Bronchial epithelial cell (primary cell): ENCODE measurements around the gene SMYD3. TPM values are rescaled to one million over a fixed set of nuclear protein-coding genes. Genes with fewer than 3 reads are reported as not detected.

Experiments
- DNase-seq: peaks from one replicate; pipeline ENCODE4 v3.0.0-alpha.2; 2010; ENCODE audit warnings: low read depth
- FAIRE-seq: peaks from 2 replicates; lab custom pipeline; 2011; peaks lifted over from hg19 to GRCh38; lab: Jason Lieb, UNC
- H3K27me3 ChIP-seq: 2 replicates; pipeline ENCODE4 v1.5.1; 2011; ENCODE audit warnings: low read length; ENCODE audit not compliant: control insufficient read depth, insufficient read depth
- H3K36me3 ChIP-seq: 2 replicates; pipeline ENCODE4 v1.5.1; 2011; ENCODE audit warnings: low read length; ENCODE audit not compliant: control insufficient read depth, insufficient read depth
- H3K4me3 ChIP-seq: 2 replicates; pipeline ENCODE4 v1.5.1; 2011; ENCODE audit warnings: mild to moderate bottlenecking, low read depth, low read length, control low read depth
- CTCF ChIP-seq: IDR thresholded peaks from 2 replicates; pipeline ENCODE4 v1.5.1; 2011; ENCODE audit warnings: mild to moderate bottlenecking, moderate library complexity, low read length, control low read depth, inconsistent platforms; ENCODE audit not compliant: insufficient read depth, severe bottlenecking
- total RNA-seq: library from RNA; depleted of rRNA; stranded (reverse); fragments of >200 nt; gene quantifications from 2 replicates; pipeline ENCODE4 v1.2.1, GENCODE V29; 2014

SMYD3 gene
- total RNA-seq, 1 donor from 2014 or later = 17.4 TPM

GRCh38 chr1:245906207-245906606 lies 600.9 kb downstream of the SMYD3 start:
- no peaks in the 10 kb centered on the region for H3K27me3 ChIP-seq

GRCh38 chr1:245903851-245904250 lies 603.2 kb downstream of the SMYD3 start:
- Histone ChIP-seq H3K27me3 (no peaks in the 10 kb centered on the region), H3K4me3 (no peak overlapping the region), H3K36me3 (no peaks in the 10 kb centered on the region)
- no peak for DNase-seq
- FAIRE-seq = no peak
- TF ChIP-seq CTCF = no peak

More at GRCh38 chr1:245906207-245906606, 600.9 kb downstream of the SMYD3 start:
- DNase-seq (no peak), FAIRE-seq (no peak)
- no peak overlapping the region for H3K4me3 ChIP-seq
- H3K36me3 ChIP-seq = no peaks in the 10 kb centered on the region
- no peak for TF ChIP-seq CTCF

GRCh38 chr1:245901565-245901964 lies 605.5 kb downstream of the SMYD3 start:
- no peaks in the 10 kb centered on the region for H3K36me3 ChIP-seq
- no peak overlapping the region for H3K4me3 ChIP-seq
- DNase-seq (no peak), FAIRE-seq (no peak)
- TF ChIP-seq CTCF = no peak
- no peaks in the 10 kb centered on the region for H3K27me3 ChIP-seq

- Histone ChIP-seq H3K27me3 (no peaks in the 10 kb centered on the region), H3K4me3 (no peak overlapping the region), H3K36me3 (no peaks in the 10 kb centered on the region)
- no peak for TF ChIP-seq CTCF
- FAIRE-seq = no peak
- DNase-seq = no peak
Measured at GRCh38 chr1:245901037-245901436, 606.0 kb downstream of the SMYD3 start.

GRCh38 chr1:245898581-245898980 lies 608.5 kb downstream of the SMYD3 start:
- Histone ChIP-seq H3K27me3 (no peaks in the 10 kb centered on the region), H3K36me3 (no peaks in the 10 kb centered on the region), H3K4me3 (no peak overlapping the region)
- TF ChIP-seq CTCF = no peak
- DNase-seq = no peak
- no peak for FAIRE-seq

GRCh38 chr1:245896258-245896657 lies 610.8 kb downstream of the SMYD3 start:
- DNase-seq (no peak), FAIRE-seq (no peak)
- H3K4me3 ChIP-seq = no peak overlapping the region
- no peak for TF ChIP-seq CTCF
- H3K27me3 ChIP-seq = no peaks in the 10 kb centered on the region
- no peaks in the 10 kb centered on the region for H3K36me3 ChIP-seq
